Measurements from ENCODE around the gene COQ6.
"Not testable (repeated sequence)": the region's sequence is repeated elsewhere in the genome, so short reads cannot be mapped to it uniquely, and the experiment has no call there.

The COQ6 gene

DNA sequence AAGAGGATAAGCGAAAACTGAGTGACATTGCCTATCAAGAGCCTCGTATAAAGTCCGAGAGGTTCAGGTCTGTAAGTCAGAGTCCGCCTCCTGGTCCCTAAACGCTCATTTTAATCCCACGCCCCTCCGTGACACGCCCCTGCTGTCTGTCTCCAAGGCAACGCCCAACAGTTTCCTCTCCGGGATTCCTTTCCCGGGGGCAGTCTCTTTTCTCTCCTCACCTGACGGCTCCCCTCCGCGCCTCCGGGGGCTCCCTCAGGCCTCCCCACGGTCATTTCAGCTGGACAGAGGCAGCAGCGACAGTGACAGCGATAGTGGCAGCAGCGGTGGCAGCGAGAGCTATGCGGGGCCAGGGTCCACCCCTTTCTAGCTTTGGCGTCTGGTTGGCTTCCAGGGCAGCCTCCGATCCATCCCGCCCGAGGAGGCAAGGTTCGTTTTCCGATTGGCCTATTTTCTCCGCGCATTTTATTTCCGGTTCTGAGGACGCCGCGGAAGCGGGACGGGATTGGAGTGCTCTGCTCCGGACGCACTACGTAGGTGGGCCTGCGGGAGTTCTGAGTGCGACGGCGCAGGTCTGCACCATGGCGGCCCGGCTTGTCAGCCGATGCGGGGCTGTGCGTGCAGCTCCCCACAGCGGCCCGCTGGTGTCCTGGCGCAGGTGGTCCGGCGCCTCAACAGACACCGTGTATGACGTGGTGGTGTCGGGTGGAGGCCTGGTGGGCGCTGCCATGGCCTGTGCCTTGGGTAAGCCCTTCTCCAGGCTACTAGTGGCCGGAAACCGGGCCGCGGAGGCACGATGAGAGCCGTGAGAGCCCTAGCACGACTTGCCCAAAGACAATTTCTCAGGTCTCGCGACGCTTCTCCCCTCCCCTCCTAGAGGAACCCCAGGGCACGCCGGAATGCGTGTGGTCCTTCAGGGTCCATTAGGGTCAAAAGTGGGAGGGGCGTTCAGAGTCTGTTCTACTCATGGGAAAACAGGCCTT is at the start of gene COQ6, which contains the start of gene FAM161B:
COQ6 (plus strand) TSS at position 551 of the 983 bp plus-strand sequence; CDS start at position 582, 31 bp downstream.
FAM161B (minus strand) TSS at position 343 of the 983 bp plus-strand sequence; CDS start at position 275, 68 bp downstream.
- DNase-seq: peak; percentile 51

DNA sequence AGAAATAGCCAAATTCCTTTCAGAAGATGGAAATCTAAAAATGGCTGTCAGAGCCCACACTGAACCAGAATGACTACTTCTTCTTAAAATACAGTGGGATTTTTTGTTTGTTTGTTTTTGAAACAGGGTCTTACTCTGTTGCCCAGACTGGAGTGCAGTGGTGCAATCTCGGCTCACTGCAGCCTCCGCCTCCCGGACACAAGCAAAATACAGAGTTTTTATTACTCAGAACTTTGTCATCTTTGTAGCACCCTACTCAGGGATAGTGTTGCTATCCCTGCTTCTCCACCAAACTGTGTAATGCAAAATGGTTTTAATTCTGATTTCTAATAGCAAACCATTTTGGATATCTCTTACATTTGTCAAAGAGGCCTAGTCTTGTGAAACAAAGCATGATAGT is 47.1 kb upstream of the COQ6 start:
- DNase-seq: no peak

DNA sequence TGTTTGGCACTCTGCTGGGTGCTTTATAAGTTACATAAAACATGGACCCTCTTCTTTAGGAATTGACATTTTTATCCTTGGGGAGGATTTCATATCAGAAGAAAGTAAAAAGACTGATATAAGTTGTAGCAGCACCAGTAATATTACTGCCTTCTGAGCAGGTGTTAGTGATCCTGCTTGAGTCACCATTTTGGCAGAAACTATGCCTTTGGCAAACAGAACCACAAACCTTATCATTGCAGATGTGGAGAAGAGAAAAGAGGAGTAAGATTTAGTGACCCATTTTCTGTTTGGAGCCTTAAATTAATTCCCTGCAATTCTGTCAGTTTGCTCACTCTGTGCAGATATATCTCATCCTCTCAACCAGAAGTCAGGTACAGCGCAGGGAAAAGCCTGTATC is 40.4 kb upstream of the COQ6 start:
- no peak for DNase-seq

DNA sequence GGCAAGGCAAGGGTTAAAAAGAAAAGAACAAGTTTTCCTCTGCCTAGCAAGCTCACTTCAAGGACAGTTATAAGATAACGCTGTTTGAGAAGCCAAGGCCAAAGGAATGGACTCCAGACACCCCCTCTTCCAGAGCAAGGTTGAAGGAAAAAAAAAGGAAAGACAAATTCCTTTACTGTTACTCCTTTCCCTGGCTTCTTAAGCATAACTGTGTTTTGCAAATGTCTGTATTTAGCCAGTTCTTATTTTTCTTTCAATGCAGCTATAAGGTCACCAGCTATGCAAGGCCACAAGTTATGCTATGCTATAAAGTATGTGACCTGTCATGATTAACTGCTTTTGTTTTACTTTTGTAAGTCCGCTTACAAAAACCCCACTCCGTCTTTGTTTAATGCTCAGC is 36.8 kb upstream of the COQ6 start:
- no peak for DNase-seq

DNA sequence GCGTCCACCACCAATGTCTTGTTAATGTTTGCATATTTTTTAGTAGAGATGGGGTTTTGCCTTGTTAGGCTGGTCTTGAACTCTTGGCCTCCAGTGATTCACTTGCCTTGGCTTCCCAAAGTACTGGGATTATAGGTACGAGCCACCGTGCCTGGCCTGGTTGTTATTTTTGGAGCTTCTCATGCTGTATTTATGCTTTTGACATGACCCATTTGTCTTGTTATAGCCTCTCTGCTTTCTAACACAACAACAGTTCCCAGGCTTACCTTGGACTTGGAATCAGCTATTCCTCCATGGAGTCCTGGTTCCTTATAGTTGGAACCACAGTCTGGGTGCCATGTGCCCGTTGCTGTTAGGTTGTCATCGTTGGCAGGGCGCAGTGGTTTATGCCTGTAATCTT is 33.8 kb upstream of the COQ6 start:
- DNase-seq: no peak

DNA sequence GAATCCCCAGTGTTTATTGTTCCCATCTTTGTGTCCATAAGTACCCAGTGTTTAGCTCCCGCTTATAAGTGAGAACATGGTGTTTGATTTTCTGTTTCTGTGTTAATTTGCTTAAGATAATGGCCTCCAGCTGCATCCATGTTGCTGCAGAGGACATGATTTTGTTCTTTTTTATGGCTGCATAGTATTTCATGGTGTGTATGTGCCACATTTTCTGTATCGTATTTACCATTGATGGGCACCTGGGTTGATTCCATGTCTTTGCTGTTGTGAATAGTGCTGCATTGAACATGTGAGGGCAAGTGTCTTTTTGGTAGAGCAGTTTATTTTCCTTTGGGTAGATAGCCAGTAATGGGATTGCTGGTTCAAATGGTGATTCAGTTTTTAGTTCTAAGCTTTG is 30.6 kb upstream of the COQ6 start:
- DNase-seq: not testable (repeated sequence)

DNA sequence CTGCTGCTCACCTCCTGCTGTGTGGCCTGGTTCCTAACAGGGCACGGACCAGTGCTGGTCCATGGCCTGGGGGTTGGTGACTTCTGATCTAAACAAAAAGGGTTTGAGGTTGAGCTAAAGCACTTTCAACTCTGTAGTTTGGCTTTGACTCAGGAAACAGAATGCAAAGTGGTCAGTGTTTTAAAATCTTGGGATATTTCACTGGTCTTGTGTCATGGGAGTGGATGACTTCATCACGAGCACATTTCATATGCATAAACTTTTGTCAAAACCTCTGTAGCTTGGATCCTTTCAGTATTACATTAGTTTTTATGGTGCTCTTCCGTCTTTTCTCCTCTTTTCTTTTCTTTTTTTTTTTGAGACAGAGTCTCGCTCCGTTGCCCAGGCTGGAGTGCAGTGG is 25.8 kb upstream of the COQ6 start:
- no peak for DNase-seq

DNA sequence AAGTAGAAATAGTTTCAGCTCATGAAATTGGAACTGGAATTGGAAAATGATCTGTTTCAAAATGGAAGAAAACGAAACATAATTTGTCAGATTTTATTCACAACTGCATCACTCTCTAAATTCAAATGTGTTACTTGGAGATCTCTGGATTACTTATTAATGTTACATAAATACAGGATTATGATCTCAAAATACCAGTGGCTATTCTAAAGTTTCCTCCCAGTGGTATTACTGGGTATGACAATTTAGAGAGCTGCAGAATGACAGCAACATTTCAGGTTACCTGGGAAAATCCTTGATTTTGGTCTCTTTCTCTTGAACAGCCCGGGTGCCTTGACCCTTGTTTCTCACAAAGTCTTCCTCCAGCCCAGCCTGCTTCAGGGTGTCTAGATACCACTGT is 14.4 kb upstream of the COQ6 start:
- DNase-seq: no peak

DNA sequence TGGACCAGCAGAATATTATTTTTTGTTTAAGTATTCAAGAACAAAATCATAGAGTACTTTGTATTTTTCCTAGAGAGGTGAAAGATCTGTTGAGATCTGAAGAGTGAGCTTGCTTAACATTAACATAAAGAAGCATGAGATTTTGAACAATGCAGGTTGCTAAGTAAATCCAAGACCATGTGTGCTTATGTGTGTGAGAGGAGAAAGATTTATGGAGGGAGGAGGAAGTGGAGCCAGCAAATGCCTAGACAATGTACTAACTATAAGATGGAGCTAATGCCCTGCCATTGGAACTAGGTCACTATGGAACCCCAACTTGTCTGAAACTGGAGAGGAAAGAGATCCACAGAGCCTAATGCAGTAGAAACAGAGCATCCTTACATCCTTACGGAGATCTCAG is 13.6 kb upstream of the COQ6 start:
- DNase-seq: no peak

DNA sequence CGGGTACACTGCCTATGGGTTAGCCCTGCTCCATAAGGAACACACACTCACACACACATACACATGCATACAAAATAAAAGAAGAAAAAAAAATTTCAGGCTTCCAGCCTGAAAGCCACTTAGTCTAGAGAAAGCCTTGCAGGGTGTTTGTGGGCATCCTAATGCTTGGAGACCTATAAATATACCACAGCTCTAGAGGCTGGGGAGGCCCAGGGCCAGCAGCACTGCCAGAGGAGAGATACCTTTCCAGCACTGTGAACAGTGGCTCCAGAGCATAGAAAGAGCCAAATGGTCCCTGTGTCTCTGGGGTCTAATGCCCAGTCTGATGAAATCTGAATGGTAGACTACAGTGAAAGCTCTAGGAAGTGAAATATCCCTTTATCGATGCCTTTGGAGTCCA is 13.1 kb upstream of the COQ6 start:
- DNase-seq: no peak

DNA sequence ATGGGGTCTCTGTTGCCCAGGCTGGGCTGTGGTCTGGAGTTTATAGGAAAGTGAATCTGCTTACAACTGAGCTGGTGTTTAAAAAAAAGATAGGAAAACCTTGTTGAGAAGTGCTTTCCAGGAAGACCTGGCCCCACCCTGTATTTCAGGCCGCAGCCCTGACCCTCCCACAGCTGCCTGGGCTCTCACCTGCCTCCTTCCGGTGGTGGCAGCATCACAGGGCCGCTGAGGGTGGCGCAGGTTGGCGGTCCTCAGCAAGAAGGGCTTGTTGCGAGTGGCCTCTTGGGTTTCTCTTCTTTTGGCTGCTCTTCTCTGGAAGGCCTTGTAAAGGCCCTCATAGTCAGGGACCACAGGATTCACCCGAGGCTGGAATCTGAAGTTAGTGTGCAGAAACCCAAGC is 7.9 kb upstream of the COQ6 start:
- no peak for DNase-seq

DNA sequence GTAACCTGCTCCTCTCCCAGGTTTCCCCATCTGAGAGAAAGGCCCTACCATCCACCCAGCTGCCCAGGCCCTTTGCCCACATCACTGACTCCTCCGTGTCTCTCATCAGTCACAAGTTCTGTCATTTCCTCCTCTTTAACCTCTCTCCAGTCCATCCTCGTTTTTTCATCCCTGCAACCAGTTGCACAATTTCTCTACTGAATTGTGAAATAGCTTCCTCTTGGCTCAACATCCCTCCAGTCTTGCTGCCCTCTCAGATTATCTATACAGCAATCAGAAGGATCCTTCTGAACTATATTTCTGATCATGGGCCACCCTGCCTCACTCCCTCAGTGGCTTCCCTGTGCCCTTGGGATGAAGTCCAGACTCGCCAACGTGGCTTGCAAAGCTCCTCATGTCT is 7.0 kb upstream of the COQ6 start:
- no peak for DNase-seq

DNA sequence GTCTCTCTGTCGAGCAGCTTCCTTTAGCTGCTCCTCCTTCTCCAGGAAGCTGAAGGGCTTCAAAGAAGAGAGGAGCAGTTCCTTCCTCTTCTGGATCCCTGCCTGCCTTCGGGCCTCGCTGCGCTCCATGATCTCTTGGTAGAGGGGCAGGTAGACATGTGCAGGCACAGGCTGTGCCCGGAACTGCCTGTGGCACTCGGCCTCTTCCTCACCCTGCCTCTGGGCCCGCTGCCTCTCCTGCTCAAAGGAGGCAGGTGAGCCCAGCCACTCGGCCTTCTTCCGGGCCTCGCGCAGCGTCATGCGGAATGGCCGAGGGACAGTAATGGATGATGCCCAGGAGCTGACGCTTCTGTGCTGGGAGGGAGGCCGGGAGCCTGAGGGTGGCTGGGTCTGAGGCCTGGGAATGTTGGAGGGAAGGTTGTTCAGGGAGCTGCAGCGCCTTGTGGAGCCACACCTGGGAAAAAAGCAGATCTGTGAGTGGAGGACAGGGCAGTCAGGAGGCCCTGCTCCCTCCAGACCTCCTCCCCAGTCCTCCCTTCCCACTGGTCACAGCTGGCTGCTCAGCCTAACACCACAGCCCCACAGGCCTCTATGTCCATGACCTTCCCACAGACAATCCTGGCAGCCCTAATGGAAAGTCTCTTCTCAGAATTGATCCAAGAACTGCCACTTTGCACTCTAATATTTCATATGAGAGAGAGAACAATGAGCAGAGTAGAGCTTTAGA is 5.5 kb upstream of the COQ6 start:
- DNase-seq: no peak

DNA sequence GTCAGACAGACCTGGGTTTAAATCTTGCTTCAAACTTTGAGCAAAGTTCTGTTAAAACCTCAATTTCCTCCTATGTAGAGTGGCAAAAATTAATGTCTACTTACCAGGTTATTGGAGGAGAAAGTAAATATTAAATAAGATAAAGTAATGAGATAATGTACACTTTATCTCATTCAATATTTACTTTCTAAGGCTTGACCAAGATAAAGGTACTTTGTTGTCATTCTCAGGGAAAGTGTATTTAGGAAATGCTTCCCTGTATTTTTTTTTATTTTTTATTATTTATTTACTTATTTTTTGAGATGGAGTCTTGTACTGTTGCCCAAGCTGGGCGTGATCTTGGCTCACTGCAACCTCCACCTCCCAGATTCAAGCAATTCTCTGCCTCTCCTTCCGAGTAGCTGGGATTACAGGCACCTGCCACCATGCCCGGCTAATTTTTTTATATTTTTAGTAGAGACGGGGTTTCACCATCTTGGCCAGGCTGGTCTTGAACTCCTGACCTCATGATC is 4.9 kb upstream of the COQ6 start:
- DNase-seq: no peak

DNA sequence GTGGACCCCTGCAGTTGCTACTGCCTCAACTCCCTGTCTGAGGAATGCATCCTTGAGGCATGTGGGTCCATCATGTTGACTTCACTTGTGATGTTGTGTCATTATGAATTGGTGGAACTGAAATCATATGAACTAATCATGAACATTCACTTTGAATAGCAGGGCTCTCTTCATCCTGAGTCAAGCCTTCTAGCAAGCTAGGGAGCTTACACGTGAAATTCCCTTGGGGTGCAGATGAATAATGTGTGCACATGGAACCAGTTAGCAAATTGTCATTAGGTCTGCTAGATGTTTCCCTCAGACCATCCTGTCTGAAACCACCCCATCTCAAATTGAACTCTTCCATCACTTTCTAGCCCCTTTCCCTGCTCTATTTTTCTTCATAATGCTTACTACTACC is 3.6 kb downstream of the COQ6 start:
- no peak for DNase-seq

DNA sequence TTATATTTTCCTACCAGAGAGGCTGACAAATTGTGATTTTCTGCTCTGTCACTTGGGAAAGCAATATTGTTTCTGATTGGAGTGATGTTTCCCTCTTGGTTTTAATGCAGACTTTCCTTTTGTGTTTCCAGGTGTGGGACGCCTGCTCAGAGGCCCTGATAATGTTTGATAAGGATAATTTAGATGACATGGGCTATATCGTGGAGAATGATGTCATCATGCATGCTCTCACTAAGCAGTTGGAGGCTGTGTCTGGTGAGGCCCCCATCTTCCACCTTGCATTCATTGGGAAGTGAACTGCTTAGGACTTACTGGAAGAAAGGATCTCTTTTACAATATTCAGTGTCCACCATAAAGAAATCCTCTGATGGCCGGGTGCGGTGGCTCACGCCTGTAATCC is 5.6 kb downstream of the COQ6 start:
- DNase-seq: no peak

DNA sequence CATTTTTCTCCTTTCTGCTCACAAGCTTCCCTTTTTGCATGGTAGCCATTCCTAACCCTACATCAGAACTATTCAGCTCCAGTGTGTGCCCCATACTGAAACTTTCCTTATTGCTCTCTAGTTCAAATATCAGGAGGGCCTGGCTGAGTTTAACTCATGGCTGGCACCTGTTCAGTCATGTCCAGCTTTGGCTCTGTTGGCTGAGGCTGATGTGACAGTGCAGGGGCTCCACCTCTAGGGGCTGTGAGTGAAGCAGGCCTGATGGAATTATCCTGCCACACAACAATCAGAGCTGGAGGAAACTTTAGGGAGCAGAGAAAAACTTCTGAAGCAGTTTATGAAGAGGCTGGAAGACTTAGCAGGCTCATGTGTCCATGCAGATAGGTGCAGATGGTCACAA is 8.5 kb downstream of the COQ6 start:
- DNase-seq: no peak

DNA sequence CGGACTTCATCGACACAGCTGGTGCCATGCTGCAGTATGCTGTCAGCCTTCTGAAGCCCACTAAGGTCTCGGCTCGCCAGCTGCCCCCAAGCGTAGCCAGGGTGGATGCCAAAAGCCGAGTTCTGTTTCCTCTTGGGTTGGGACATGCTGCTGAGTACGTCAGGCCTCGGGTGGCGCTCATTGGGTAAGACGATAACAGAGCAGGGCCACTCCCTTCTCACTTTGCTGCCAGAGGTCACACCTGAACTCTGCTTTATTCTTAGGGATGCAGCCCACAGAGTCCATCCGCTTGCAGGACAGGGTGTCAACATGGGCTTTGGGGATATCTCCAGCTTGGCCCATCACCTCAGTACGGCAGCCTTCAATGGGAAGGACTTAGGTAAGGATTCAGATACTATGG is 11.1 kb downstream of the COQ6 start:
- DNase-seq: no peak

DNA sequence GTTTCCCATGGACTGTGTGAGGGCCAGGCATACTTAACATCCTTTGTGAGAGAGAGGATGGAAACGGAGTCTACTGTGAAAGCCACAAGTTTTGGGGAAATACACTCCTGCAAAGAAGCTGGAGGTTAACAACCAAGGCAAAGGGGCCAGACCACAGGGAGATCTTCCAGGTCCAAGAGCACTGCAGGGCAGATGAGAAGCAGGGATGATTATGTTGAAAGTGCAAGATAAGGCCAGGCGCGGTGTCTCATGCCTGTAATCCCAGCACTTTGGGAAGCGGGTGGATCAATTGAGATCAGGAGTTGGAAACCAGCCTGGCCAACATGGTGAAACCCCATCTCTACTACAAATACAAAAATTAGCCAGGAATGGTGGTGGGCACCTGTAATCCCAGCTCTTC is 15.1 kb downstream of the COQ6 start:
- no peak for DNase-seq

DNA sequence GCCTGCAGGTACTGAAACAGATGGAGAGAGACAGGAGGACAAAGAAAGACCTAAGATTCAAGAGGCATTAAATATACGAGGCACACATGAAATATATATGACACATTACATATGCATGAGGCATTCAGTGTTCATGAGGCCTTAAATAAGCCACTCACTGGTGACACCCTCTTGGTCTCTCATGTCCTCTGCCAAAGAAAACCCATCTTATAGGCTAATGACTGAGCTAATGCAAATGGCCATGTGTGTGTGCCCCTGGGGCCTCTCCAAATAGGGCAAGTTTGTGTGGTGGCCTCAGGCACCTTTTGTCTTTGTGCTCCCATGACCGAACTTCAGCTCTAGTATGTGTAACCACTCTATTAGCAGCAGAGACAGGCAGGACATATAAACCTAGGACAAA is 18.8 kb downstream of the COQ6 start:
- no peak for DNase-seq

DNA sequence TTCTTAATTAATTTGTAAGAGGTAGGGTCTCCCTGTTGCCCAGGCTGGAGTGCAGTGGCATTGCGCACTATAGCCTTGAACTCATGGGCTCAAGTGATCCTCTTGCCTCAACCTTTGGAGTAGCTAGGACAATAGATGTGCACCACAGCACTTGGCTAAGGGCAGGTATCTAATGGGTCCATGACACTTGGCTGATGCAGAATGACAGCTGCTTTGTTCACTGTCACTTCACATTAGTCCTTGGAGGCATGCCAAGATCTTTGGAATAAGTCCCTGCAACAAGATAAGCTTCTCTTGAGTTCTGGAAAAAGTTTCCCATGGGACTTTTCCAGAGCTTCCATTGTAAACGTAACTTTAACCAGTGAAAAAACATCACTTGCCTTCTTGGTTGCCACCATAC is 23.4 kb downstream of the COQ6 start:
- DNase-seq: no peak

DNA sequence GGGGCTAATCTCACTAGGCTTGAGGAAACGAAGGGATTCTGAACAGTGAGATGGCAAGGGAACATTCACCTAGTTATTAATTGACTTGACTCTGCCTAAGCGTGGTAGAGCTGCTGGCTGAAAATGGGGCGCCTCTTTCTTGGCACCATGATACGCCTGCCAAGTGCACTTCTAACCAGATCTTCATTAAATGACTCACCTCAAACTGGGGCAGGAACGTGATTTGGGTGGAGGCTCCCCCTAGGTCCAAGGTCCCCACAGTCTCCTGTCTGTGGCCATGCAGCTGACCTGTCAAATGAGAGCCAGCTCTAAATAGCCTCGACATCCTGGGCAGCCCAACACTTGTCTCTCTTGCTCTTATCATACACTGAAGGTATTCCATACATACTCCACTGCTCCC is 26.0 kb downstream of the COQ6 start:
- DNase-seq: no peak

DNA sequence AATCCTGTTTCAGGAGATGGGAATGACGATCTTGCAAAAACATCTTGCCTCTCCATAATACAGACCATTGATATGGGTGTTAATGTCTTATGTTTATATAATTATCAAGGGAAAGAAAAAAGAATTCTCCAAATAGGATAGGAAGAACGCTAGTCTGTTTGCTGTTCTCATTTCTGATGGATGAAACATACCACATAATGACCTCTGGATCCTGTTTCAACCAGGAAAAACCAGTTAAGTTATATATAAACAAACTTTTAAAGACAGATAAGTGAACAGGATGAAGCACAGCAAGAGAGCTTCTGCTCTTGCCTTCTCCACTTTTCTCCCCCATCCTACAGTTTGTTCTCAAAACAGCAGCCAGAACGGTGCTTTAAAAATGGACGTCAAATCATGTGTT is 27.8 kb downstream of the COQ6 start:
- DNase-seq: no peak

DNA sequence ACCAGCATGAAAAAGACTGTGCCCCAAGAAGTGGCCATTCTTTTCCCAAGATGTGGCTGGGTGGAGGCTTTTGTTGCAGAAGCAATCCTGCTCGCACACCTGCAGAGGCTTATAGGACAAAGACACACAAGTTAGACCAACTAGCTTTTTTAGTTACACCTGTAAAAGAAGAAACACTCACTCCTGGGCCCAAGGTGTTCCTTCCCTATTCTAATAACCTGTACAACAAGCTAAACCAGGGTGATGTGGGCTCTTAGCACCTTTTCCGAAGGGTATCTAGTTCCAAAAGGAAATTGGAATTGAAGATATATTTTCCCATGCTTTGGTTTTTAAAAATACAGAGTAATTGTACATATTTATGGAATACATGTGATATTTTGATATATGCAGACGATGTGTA is 38.0 kb downstream of the COQ6 start:
- DNase-seq: no peak
